Ishikawa (cell line): ENCODE measurements around the gene DEPDC5.

Experiments
- EGR1 ChIP-seq: IDR thresholded peaks from 2 replicates; pipeline ENCODE4 v1.6.1; 2012
- RAD21 ChIP-seq: IDR thresholded peaks from 2 replicates; pipeline ENCODE4 v1.6.1; 2012; ENCODE audit warnings: low read depth
- REST ChIP-seq: IDR thresholded peaks from 2 replicates; pipeline ENCODE4 v1.6.1; 2012; ENCODE audit warnings: low read depth, mild to moderate bottlenecking
- TAF1 ChIP-seq: IDR thresholded peaks from 2 replicates; pipeline ENCODE4 v1.6.1; 2012; ENCODE audit warnings: low read depth, mild to moderate bottlenecking
- TCF12 ChIP-seq: IDR thresholded peaks from 2 replicates; pipeline ENCODE4 v1.6.1; 2012; ENCODE audit warnings: low read depth
- TEAD4 ChIP-seq: IDR thresholded peaks from 2 replicates; pipeline ENCODE4 v1.6.1; 2012
- YY1 ChIP-seq: IDR thresholded peaks from 2 replicates; pipeline ENCODE4 v1.6.1; 2012; ENCODE audit warnings: low read depth
- TF ChIP-seq, protein P1 (sequence below): IDR thresholded peaks from 2 replicates; pipeline ENCODE4 v1.6.1; 2012
- TF ChIP-seq, protein P2 (sequence below): IDR thresholded peaks from 2 replicates; pipeline ENCODE4 v1.6.1; 2012

GRCh38 chr22:31867386-31868153 lies 113.8 kb downstream of the DEPDC5 start:
- TF ChIP-seq, protein P1, sequence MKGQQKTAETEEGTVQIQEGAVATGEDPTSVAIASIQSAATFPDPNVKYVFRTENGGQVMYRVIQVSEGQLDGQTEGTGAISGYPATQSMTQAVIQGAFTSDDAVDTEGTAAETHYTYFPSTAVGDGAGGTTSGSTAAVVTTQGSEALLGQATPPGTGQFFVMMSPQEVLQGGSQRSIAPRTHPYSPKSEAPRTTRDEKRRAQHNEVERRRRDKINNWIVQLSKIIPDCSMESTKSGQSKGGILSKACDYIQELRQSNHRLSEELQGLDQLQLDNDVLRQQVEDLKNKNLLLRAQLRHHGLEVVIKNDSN = no peak
- TF ChIP-seq RAD21 = no peak
- TF ChIP-seq TCF12 = no peak
- TF ChIP-seq TEAD4 = no peak
- no peak for TF ChIP-seq REST
- TF ChIP-seq YY1 = no peak
- TF ChIP-seq EGR1 = no peak
- TF ChIP-seq, protein P2, sequence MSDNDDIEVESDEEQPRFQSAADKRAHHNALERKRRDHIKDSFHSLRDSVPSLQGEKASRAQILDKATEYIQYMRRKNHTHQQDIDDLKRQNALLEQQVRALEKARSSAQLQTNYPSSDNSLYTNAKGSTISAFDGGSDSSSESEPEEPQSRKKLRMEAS = no peak
- no peak for TF ChIP-seq TAF1
